ENCODE data around the gene ACAP3. TPM values are rescaled to one million over a fixed set of nuclear protein-coding genes. Genes with fewer than 3 reads are reported as not detected.

ACAP3 gene
- total RNA-seq, 3 donors from 2014 or later = 19.7 to 33.4 (median 26.9) TPM

GRCh38 chr1:1312450-1313314 lies 5.0 kb upstream of the ACAP3 start:
- TF ChIP-seq POLR2AphosphoS5 (IDR thresholded peaks at IDR 0.05) = no peak
- intact Hi-C loops (cut with DNase I; ENCODE audit: low total_unique reads) = no loop called here
- Histone ChIP-seq H3K4me3 (no peak overlapping the region), H3K9me3 (no peaks in the 10 kb centered on the region), H3K4me1 (peaks cover 3 to 8% of the 10 kb centered on the region in 2 donors), H3K27ac (no peak overlapping the region), H3K27me3 (no peaks in the 10 kb centered on the region), H3K36me3 (peaks cover 5% of the 10 kb centered on the region)
- no peak for DNase-seq (ENCODE audit: low spot score in 2 of 2)

GRCh38 chr1:1311107-1312104 lies 3.7 kb upstream of the ACAP3 start:
- no peak overlapping the region for H3K4me3 ChIP-seq
- intact Hi-C loops (cut with DNase I; ENCODE audit: low total_unique reads) = no loop called here
- H3K4me1 ChIP-seq = peaks cover 10 to 13% of the 10 kb centered on the region in 2 donors
- no peak for TF ChIP-seq POLR2AphosphoS5 (IDR thresholded peaks at IDR 0.05)
- TF ChIP-seq, protein P1, sequence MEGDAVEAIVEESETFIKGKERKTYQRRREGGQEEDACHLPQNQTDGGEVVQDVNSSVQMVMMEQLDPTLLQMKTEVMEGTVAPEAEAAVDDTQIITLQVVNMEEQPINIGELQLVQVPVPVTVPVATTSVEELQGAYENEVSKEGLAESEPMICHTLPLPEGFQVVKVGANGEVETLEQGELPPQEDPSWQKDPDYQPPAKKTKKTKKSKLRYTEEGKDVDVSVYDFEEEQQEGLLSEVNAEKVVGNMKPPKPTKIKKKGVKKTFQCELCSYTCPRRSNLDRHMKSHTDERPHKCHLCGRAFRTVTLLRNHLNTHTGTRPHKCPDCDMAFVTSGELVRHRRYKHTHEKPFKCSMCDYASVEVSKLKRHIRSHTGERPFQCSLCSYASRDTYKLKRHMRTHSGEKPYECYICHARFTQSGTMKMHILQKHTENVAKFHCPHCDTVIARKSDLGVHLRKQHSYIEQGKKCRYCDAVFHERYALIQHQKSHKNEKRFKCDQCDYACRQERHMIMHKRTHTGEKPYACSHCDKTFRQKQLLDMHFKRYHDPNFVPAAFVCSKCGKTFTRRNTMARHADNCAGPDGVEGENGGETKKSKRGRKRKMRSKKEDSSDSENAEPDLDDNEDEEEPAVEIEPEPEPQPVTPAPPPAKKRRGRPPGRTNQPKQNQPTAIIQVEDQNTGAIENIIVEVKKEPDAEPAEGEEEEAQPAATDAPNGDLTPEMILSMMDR (IDR thresholded peaks at IDR 0.05) = no peak
- no peak for TF ChIP-seq POLR2A (IDR thresholded peaks at IDR 0.05)
- H3K9me3 ChIP-seq = no peaks in the 10 kb centered on the region
- H3K27ac ChIP-seq = peak overlapping the region; percentile 32 to 90
- DNase-seq (ENCODE audit: low spot score in 2 of 2) = no peak
- H3K36me3 ChIP-seq = peaks cover 5% of the 10 kb centered on the region
- no peaks in the 10 kb centered on the region for H3K27me3 ChIP-seq

- DNase-seq (ENCODE audit: low spot score in 2 of 2) = peak in 1 of 2 donors; percentile 60
- H3K27me3 ChIP-seq = no peaks in the 10 kb centered on the region
- no peaks in the 10 kb centered on the region for H3K9me3 ChIP-seq
- H3K4me3 ChIP-seq = no peak overlapping the region
- no peak for TF ChIP-seq POLR2A (IDR thresholded peaks at IDR 0.05)
- TF ChIP-seq POLR2AphosphoS5 (IDR thresholded peaks at IDR 0.05) = no peak
- TF ChIP-seq, protein P1 (IDR thresholded peaks at IDR 0.05) = no peak
- intact Hi-C loops (cut with DNase I; ENCODE audit: low total_unique reads) = no loop called here
- H3K27ac ChIP-seq = peak overlapping the region; percentile 90 to 93
- H3K36me3 ChIP-seq = peaks cover 5% of the 10 kb centered on the region
- peaks cover 18 to 21% of the 10 kb centered on the region in 2 donors for H3K4me1 ChIP-seq
Observed at GRCh38 chr1:1310476-1311053, 2.8 kb upstream of the ACAP3 start.

- intact Hi-C loops (cut with DNase I; ENCODE audit: low total_unique reads) = no loop called here
- H3K4me3 ChIP-seq = peak overlapping the region in 2 of 3 donors; percentile 80 to 86
- peak overlapping the region; percentile 90 to 93 for H3K27ac ChIP-seq
- DNase-seq (ENCODE audit: low spot score in 2 of 2) = no peak
- H3K27me3 ChIP-seq = no peaks in the 10 kb centered on the region
- peaks cover 23 to 26% of the 10 kb centered on the region in 2 donors for H3K4me1 ChIP-seq
- H3K36me3 ChIP-seq = peaks cover 5% of the 10 kb centered on the region
- no peaks in the 10 kb centered on the region for H3K9me3 ChIP-seq
- TF ChIP-seq, protein P1 (IDR thresholded peaks at IDR 0.05) = no peak
Observed at GRCh38 chr1:1310109-1310385, 2.3 kb upstream of the ACAP3 start.

- no peaks in the 10 kb centered on the region for H3K27me3 ChIP-seq
- peaks cover 25 to 32% of the 10 kb centered on the region in 2 donors for H3K4me1 ChIP-seq
- peak overlapping the region; percentile 78 to 86 (median 80) for H3K4me3 ChIP-seq
- TF ChIP-seq POLR2AphosphoS5 (IDR thresholded peaks at IDR 0.05) (no peak), POLR2A (IDR thresholded peaks at IDR 0.05) (no peak)
- TF ChIP-seq, protein P1 (IDR thresholded peaks at IDR 0.05) = no peak
- H3K36me3 ChIP-seq = peaks cover 5% of the 10 kb centered on the region
- H3K9me3 ChIP-seq = no peaks in the 10 kb centered on the region
- peak overlapping the region; percentile 90 to 93 for H3K27ac ChIP-seq
- no peak for DNase-seq (ENCODE audit: low spot score in 2 of 2)
- intact Hi-C loops (cut with DNase I; ENCODE audit: low total_unique reads) = no loop called here
Observed at GRCh38 chr1:1309251-1310108, 1.8 kb upstream of the ACAP3 start.

Measured in breast epithelium (tissue), 4 donors.